ENCODE data around the gene GSTM1.

GRCh38 chr1:109661391-109661790 is 26.2 kb upstream of the GSTM1 start:
- TF ChIP-seq, protein P1, sequence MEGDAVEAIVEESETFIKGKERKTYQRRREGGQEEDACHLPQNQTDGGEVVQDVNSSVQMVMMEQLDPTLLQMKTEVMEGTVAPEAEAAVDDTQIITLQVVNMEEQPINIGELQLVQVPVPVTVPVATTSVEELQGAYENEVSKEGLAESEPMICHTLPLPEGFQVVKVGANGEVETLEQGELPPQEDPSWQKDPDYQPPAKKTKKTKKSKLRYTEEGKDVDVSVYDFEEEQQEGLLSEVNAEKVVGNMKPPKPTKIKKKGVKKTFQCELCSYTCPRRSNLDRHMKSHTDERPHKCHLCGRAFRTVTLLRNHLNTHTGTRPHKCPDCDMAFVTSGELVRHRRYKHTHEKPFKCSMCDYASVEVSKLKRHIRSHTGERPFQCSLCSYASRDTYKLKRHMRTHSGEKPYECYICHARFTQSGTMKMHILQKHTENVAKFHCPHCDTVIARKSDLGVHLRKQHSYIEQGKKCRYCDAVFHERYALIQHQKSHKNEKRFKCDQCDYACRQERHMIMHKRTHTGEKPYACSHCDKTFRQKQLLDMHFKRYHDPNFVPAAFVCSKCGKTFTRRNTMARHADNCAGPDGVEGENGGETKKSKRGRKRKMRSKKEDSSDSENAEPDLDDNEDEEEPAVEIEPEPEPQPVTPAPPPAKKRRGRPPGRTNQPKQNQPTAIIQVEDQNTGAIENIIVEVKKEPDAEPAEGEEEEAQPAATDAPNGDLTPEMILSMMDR (IDR thresholded peaks at IDR 0.05), result no peak
- no peak for TF ChIP-seq POLR2A (IDR thresholded peaks at IDR 0.05)

All from esophagus squamous epithelium (tissue), 4 donors.